ENCODE results near the gene MATK.

Gene MATK

GRCh38 chr19:3776479-3777040, 9.6 kb downstream of the MATK start (continued):
- TF ChIP-seq ZFP69B (tag by site-specific recombination; IDR thresholded peaks at IDR 0.05) = no peak

GRCh38 chr19:3775831-3776230, 10.3 kb downstream of the MATK start:
- Histone ChIP-seq H3K4me1 (ENCODE audit: control insufficient read depth, insufficient read depth, low read length) (no peaks in the 10 kb centered on the region), H3K36me3 (ENCODE audit: control insufficient read depth in 2 of 2, insufficient read depth in 1 of 2, low read length in 2 of 2) (no peaks in the 10 kb centered on the region), H3K27ac (ENCODE audit: extremely low read depth, low read depth, low read length) (no peak overlapping the region), H3K9me3 (ENCODE audit: control insufficient read depth, insufficient read depth, low read depth, low read length) (no peaks in the 10 kb centered on the region), H3K4me3 (ENCODE audit: low read depth, low read length) (no peak overlapping the region)
- CTCF ChIA-PET = no interaction called here
- TF ChIP-seq ZNF658 (tag by site-specific recombination; IDR thresholded peaks at IDR 0.05) (no peak), SP7 (tag by site-specific recombination; IDR thresholded peaks at IDR 0.05) (no peak), ZNF175 (tag by site-specific recombination; IDR thresholded peaks at IDR 0.05) (no peak), ZFP69B (tag by site-specific recombination; IDR thresholded peaks at IDR 0.05) (no peak), ZNF654 (tag by site-specific recombination; IDR thresholded peaks at IDR 0.05; ENCODE audit: low read depth) (no peak), ZNF488 (tag by site-specific recombination; IDR thresholded peaks at IDR 0.05) (no peak), ZBTB8A (tag by site-specific recombination; IDR thresholded peaks at IDR 0.05) (no peak), ZNF239 (tag by site-specific recombination; IDR thresholded peaks at IDR 0.05) (no peak), ZNF843 (tag by site-specific recombination; IDR thresholded peaks at IDR 0.05) (no peak)
- TF ChIP-seq, protein P1, sequence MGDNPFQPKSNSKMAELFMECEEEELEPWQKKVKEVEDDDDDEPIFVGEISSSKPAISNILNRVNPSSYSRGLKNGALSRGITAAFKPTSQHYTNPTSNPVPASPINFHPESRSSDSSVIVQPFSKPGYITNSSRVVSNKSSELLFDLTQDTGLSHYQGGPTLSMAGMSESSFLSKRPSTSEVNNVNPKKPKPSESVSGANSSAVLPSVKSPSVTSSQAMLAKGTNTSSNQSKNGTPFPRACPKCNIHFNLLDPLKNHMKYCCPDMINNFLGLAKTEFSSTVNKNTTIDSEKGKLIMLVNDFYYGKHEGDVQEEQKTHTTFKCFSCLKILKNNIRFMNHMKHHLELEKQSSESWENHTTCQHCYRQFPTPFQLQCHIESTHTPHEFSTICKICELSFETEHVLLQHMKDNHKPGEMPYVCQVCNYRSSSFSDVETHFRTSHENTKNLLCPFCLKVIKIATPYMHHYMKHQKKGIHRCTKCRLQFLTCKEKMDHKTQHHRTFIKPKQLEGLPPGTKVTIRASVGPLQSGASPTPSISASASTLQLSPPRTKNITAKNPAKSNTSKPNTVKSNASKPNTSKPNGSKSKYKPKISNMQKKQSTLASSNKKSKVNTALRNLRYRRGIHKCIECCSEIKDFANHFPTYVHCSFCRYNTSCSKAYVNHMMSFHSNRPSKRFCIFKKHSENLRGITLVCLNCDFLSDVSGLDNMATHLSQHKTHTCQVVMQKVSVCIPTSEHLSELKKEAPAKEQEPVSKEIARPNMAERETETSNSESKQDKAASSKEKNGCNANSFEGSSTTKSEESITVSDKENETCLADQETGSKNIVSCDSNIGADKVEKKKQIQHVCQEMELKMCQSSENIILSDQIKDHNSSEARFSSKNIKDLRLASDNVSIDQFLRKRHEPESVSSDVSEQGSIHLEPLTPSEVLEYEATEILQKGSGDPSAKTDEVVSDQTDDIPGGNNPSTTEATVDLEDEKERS (tag by site-specific recombination; IDR thresholded peaks at IDR 0.05) = no peak
- TF ChIP-seq, protein P2, sequence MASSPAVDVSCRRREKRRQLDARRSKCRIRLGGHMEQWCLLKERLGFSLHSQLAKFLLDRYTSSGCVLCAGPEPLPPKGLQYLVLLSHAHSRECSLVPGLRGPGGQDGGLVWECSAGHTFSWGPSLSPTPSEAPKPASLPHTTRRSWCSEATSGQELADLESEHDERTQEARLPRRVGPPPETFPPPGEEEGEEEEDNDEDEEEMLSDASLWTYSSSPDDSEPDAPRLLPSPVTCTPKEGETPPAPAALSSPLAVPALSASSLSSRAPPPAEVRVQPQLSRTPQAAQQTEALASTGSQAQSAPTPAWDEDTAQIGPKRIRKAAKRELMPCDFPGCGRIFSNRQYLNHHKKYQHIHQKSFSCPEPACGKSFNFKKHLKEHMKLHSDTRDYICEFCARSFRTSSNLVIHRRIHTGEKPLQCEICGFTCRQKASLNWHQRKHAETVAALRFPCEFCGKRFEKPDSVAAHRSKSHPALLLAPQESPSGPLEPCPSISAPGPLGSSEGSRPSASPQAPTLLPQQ (tag by site-specific recombination; IDR thresholded peaks at IDR 0.05) = no peak
- POLR2A ChIA-PET = no interaction called here

DNA sequence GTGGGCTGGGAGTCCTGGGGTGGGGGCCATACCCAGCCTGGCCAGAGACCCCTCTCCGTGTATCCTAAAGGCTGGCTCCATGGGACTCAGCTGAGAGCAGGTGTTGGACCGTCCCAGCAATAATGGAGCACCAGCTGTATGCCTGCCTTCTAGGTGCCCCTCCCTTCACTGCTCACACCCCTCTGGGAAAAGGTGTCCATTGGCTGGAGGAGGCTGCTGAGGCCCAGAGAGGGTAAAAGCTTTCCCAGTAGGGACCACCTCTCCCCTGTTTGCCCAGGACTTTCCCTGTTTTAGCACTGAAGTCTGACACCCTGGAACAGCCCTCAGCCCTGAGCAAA, 10.8 kb downstream of the MATK start:
- CTCF ChIA-PET = interaction anchor here (1.1 kb wide), 1 partner anchor 212 kb away, joined by 3 read pairs; no protein-coding TSS in a partner anchor
- POLR2A ChIA-PET = interaction anchor here (1.1 to 1.2 kb wide), 2 partner anchors 11 to 13 kb away, joined by 3 to 5 read pairs; partner anchors contain the start of gene MRPL54
- TF ChIP-seq ZNF416 (tag by site-specific recombination; IDR thresholded peaks at IDR 0.05) (no peak), INSM2 (tag by site-specific recombination; IDR thresholded peaks at IDR 0.05) (no peak), ZNF16 (tag by site-specific recombination; IDR thresholded peaks at IDR 0.05; ENCODE audit: low read depth) (no peak), ZNF138 (tag by site-specific recombination; IDR thresholded peaks at IDR 0.05; ENCODE audit: borderline replicate concordance) (no peak), ZNF202 (tag by site-specific recombination; IDR thresholded peaks at IDR 0.05; ENCODE audit: borderline replicate concordance) (no peak), ZNF19 (tag by site-specific recombination; IDR thresholded peaks at IDR 0.05; ENCODE audit: low read depth) (no peak), ZNF621 (tag by site-specific recombination; IDR thresholded peaks at IDR 0.05) (no peak), BCL11A (tag by site-specific recombination; IDR thresholded peaks at IDR 0.05; ENCODE audit: low read depth) (no peak), ZSCAN23 (tag by site-specific recombination; IDR thresholded peaks at IDR 0.05) (no peak), ZNF398 (tag by site-specific recombination; IDR thresholded peaks at IDR 0.05) (no peak)
- TF ChIP-seq, protein P1 (tag by site-specific recombination; IDR thresholded peaks at IDR 0.05) = no peak

More for the DNA sequence above, 10.8 kb downstream of the MATK start:
- no peaks in the 10 kb centered on the region for H3K9me3 ChIP-seq (ENCODE audit: control insufficient read depth, insufficient read depth, low read depth, low read length)
- no peak overlapping the region for H3K27ac ChIP-seq (ENCODE audit: extremely low read depth, low read depth, low read length)
- H3K4me1 ChIP-seq (ENCODE audit: control insufficient read depth, insufficient read depth, low read length) = no peaks in the 10 kb centered on the region
- no peak overlapping the region for H3K4me3 ChIP-seq (ENCODE audit: low read depth, low read length)
- H3K36me3 ChIP-seq (ENCODE audit: control insufficient read depth in 2 of 2, insufficient read depth in 1 of 2, low read length in 2 of 2) = no peaks in the 10 kb centered on the region

Data from HEK293 (cell line).